Natural killer cell (primary cell): ENCODE measurements around the gene ANKRD61. TPM values are rescaled to one million over a fixed set of nuclear protein-coding genes. Genes with fewer than 3 reads are reported as not detected.

Source experiments
- ATAC-seq, 3 donors: fragments of 150-1000 bp in 2 of 3; fragments of 200-7000 bp in 1 of 3; cut with Tn5 transposase; 1 replicate in 1 of 3; 2 replicates in 2 of 3; pipeline ENCODE4 v1.10.0; 2021; ENCODE audit warnings: mild to moderate bottlenecking in 2 of 3, moderate library complexity in 2 of 3
- DNase-seq, 2 donors: peaks; one replicate each; pipeline versions ENCODE4 v3.0.0 to v3.0.0-alpha.2; 2013 to 2021; ENCODE audit warnings: mixed read lengths in 1 of 2
- H3K27ac ChIP-seq: one replicate; pipeline ENCODE4 v1.5.1; 2013; ENCODE audit warnings: mild to moderate bottlenecking, low read length
- H3K27me3 ChIP-seq: one replicate; pipeline ENCODE4 v1.6.1; 2013; ENCODE audit warnings: low read length; ENCODE audit not compliant: control insufficient read depth, insufficient read depth
- H3K36me3 ChIP-seq: one replicate; pipeline ENCODE4 v1.6.1; 2013; ENCODE audit warnings: low read length; ENCODE audit not compliant: control insufficient read depth, insufficient read depth
- H3K4me1 ChIP-seq: one replicate; pipeline ENCODE4 v1.6.1; 2013; ENCODE audit warnings: low read length; ENCODE audit not compliant: control insufficient read depth, insufficient read depth
- H3K4me3 ChIP-seq: one replicate; pipeline ENCODE4 v1.5.1; 2013; ENCODE audit warnings: low read length
- H3K9me3 ChIP-seq: one replicate; pipeline ENCODE4 v1.6.1; 2013; ENCODE audit warnings: low read length; ENCODE audit not compliant: control insufficient read depth, insufficient read depth
- H3K27ac Mint-ChIP-seq, 2 donors: one replicate each; pipeline ENCODE4 v1.8.0; 2022; ENCODE audit warnings: mild to moderate bottlenecking in 2 of 2, mixed read lengths in 2 of 2, moderate library complexity in 1 of 2
- H3K27me3 Mint-ChIP-seq, 2 donors: one replicate each; pipeline ENCODE4 v1.8.0; 2022; ENCODE audit warnings: low read depth in 2 of 2, mixed read lengths in 2 of 2
- H3K36me3 Mint-ChIP-seq: one replicate; pipeline ENCODE4 v1.8.0; 2022; ENCODE audit warnings: mixed read lengths
- H3K4me1 Mint-ChIP-seq, 2 donors: one replicate each; pipeline ENCODE4 v1.8.0; 2022; ENCODE audit warnings: mixed read lengths in 2 of 2
- H3K4me3 Mint-ChIP-seq: one replicate; pipeline ENCODE4 v1.8.0; 2022; ENCODE audit warnings: mild to moderate bottlenecking, moderate library complexity, mixed read lengths
- H3K9me3 Mint-ChIP-seq, 2 donors: one replicate each; pipeline ENCODE4 v1.8.0; 2022; ENCODE audit warnings: mixed read lengths in 2 of 2
- CTCF ChIP-seq: fragments of 200-600 bp; IDR thresholded peaks from one replicate; pipeline ENCODE4 v1.8.0; 2022; ENCODE audit warnings: antibody characterized with exemption
- WGBS: methylation state at CpG from one replicate; pipeline ENCODE4 v1.1.7; 2013; ENCODE audit warnings: missing lambda C conversion rate; ENCODE audit not compliant: insufficient coverage; 5-methylcytosine and 5-hydroxymethylcytosine counted together
- intact Hi-C: fragments of 100-400 bp; cut with micrococcal nuclease; formaldehyde crosslinking; loops from one replicate; pipeline ENCODE4 v1.14.2; 2022
- total RNA-seq, 4 donors: library from RNA; stranded (reverse); fragments of 120-200 nt in 1 of 4; gene quantifications; one replicate each; pipeline versions ENCODE4 v1.2.3 to v1.2.4, GENCODE V29; 2013 to 2022

ANKRD61 gene
- total RNA-seq, 3 donors from 2014 or later (not counting 1 experiment from before 2014, with no cell fraction given) = not detected

- Histone ChIP-seq H3K9me3 (no peaks in the 10 kb centered on the region), H3K27me3 (no peaks in the 10 kb centered on the region), H3K36me3 (peaks cover 46% of the 10 kb centered on the region), H3K4me1 (peaks cover 37% of the 10 kb centered on the region), H3K4me3 (peak overlapping the region; percentile 51), H3K27ac (peak overlapping the region; percentile 85)
- H3K4me3 Mint-ChIP-seq = peak overlapping the region; percentile 93
- peak; percentile 23 for TF ChIP-seq CTCF
- no peaks in the 10 kb centered on the region for H3K27me3 Mint-ChIP-seq
- intact Hi-C loops = no loop called here
- H3K4me1 Mint-ChIP-seq = peaks cover 38 to 44% of the 10 kb centered on the region in 2 donors
- H3K9me3 Mint-ChIP-seq = no peaks in the 10 kb centered on the region
- peaks cover 22% of the 10 kb centered on the region for H3K36me3 Mint-ChIP-seq
- WGBS = 52% methylated on average over 12 of the region's 12 CpGs
- peak in 1 of 3 donors; percentile 1 for ATAC-seq
- peak in 1 of 2 donors; percentile 12 for DNase-seq
- peak overlapping the region; percentile 90 to 94 for H3K27ac Mint-ChIP-seq
These were observed 4.3 kb upstream of the ANKRD61 start for GRCh38 chr7:6026820-6027311.

DNA sequence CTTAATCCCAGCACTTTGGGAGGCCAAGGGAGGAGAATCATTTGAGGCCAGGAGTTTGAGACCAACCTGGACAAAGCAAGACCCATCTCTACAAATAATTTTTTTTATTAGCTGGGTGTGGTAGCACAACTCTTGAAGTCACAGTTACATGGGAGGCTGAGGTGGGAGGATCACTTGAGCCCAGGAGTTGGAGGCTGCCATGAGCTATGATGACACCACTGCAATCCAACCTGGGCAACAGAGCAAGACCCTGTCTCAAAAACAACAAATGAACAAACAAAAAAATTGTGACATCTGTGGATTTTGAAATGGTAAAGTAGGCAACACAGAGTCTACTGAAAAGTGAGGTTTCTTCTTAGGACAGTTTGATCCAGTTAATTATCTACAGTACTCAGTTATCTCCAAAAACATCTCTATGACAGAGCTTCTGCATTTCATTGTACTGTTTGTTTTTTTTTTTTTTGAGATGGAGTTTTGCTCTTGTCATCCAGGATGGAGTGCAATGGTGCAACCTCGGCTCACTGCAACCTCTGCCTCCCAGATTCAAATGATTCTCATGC is 3.3 kb upstream of the ANKRD61 start:
- H3K36me3 ChIP-seq = peaks cover 37% of the 10 kb centered on the region
- intact Hi-C loops = no loop called here
- H3K27ac Mint-ChIP-seq = peak overlapping the region; percentile 90 to 94
- H3K9me3 ChIP-seq = no peaks in the 10 kb centered on the region
- no peak overlapping the region for H3K4me3 ChIP-seq
- DNase-seq (no peak), ATAC-seq (no peak)
- H3K27me3 ChIP-seq = no peaks in the 10 kb centered on the region
- H3K4me3 Mint-ChIP-seq = no peak overlapping the region
- peaks cover 43% of the 10 kb centered on the region for H3K4me1 ChIP-seq
- peaks cover 15% of the 10 kb centered on the region for H3K36me3 Mint-ChIP-seq
- no peak for TF ChIP-seq CTCF
- H3K27ac ChIP-seq = peak overlapping the region; percentile 85
- H3K4me1 Mint-ChIP-seq = peaks cover 44 to 54% of the 10 kb centered on the region in 2 donors
- no peaks in the 10 kb centered on the region for H3K9me3 Mint-ChIP-seq
- WGBS = 83% methylated on average over 1 of the region's 1 CpG
- H3K27me3 Mint-ChIP-seq = no peaks in the 10 kb centered on the region

DNA sequence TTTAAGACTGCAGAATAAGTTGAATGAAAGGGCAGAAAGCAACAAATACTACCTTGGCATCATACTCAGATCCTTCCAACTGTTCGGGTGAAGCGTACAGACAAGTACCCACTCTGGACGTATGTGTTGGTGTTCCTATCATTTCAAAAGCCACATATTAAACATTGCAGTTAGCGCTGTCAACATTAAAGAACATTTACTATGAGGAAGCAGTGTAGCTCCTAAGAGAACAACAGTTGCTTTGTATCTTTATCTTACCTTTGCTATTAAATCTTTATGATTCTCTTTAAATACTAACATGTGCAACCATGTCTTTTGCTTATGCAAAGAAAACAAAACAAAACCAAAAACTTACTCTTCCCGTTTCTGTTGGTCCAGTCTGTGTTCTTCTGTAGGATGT is 2.6 kb upstream of the ANKRD61 start:
- TF ChIP-seq CTCF = no peak
- intact Hi-C loops = no loop called here
- Histone ChIP-seq H3K36me3 (peaks cover 30% of the 10 kb centered on the region), H3K4me1 (peaks cover 47% of the 10 kb centered on the region), H3K4me3 (no peak overlapping the region), H3K9me3 (no peaks in the 10 kb centered on the region), H3K27ac (no peak overlapping the region), H3K27me3 (no peaks in the 10 kb centered on the region)
- peaks cover 47 to 49% of the 10 kb centered on the region in 2 donors for H3K4me1 Mint-ChIP-seq
- H3K27me3 Mint-ChIP-seq = no peaks in the 10 kb centered on the region
- 99% methylated on average over 5 of the region's 5 CpGs for WGBS
- H3K9me3 Mint-ChIP-seq = no peaks in the 10 kb centered on the region
- peaks cover 8% of the 10 kb centered on the region for H3K36me3 Mint-ChIP-seq
- DNase-seq (no peak), ATAC-seq (no peak)
- no peak overlapping the region for H3K27ac Mint-ChIP-seq
- no peak overlapping the region for H3K4me3 Mint-ChIP-seq

DNA sequence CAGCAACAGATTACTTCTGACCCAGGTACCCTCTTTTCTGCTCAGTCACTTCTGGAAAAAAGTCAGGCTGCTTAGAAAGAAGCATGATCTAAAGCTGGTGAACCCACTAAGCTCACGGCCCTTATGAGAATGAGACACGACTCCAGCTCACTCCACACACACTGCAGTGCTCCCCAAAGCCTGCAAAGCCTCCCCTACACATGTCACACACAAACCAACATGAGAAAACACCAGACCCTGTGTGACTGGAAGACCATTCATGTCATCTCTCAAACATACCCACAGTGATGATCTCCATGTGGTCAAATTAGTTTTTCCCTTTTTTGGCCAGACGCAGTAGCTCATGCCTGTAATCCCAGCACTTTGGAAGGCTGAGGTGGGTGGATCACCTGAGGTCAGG is 391 bp downstream of the ANKRD61 start:
- no peaks in the 10 kb centered on the region for H3K27me3 Mint-ChIP-seq
- Histone ChIP-seq H3K4me3 (no peak overlapping the region), H3K27ac (peak overlapping the region; percentile 43), H3K36me3 (peaks cover 42% of the 10 kb centered on the region), H3K27me3 (no peaks in the 10 kb centered on the region), H3K4me1 (peaks cover 31% of the 10 kb centered on the region), H3K9me3 (no peaks in the 10 kb centered on the region)
- TF ChIP-seq CTCF = no peak
- WGBS = 46% methylated on average over 3 of the region's 3 CpGs
- peak in 1 of 2 donors; percentile 16 for DNase-seq
- H3K4me1 Mint-ChIP-seq = peaks cover 38% of the 10 kb centered on the region in 2 donors
- peak; percentile 69 to 78 (median 70) for ATAC-seq
- intact Hi-C loops = no loop called here
- peak overlapping the region; percentile 89 for H3K4me3 Mint-ChIP-seq
- H3K36me3 Mint-ChIP-seq = peaks cover 6% of the 10 kb centered on the region
- no peaks in the 10 kb centered on the region for H3K9me3 Mint-ChIP-seq
- peak overlapping the region; percentile 89 to 90 for H3K27ac Mint-ChIP-seq
